Measurements from ENCODE around the gene PTPN7. TPM values are rescaled to one million over a fixed set of nuclear protein-coding genes. Genes with fewer than 3 reads are reported as not detected.
"Not testable (repeated sequence)": the region's sequence is repeated elsewhere in the genome, so short reads cannot be mapped to it uniquely, and the experiment has no call there.

The PTPN7 gene
- total RNA-seq, 1 donor from 2014 or later = 1.3 TPM

DNA sequence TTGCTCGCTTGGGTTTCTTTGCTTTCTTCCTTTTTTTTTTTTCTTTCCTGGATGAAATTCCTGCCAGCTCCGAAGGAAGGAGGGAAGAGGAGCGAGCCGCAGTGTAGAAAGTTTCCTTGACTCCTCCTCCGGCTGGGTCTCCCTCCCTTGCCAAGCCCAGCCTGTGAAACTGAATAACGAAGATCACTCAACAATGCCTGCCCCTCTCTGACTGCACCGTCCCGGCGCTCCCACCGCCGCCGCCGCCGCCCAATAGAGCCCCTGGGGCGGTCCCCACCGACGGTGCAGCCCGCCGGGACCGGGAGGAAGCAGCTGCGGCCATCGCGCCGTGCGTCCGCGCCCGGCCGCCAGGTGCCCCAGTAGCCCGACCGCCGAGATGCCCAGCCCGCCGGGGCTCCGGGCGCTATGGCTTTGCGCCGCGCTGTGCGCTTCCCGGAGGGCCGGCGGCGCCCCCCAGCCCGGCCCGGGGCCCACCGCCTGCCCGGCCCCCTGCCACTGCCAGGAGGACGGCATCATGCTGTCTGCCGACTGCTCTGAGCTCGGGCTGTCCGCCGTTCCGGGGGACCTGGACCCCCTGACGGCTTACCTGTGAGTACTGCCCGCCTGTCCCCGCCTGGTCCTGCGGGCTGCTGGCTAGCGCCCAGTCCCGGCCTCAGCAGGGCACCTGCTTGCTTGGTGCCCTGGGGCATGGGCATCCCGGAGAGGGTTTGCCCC lies 33.4 kb upstream of the PTPN7 start, which contains the start of gene LGR6:
TSS of gene LGR6 (plus strand) at position 186 of the 714 bp plus-strand sequence. CDS start at position 377, 191 bp downstream.
- Mint-ChIP-seq H3K27me3 (ENCODE audit: unreplicated experiment) (peaks cover 15% of the 10 kb centered on the region), H3K36me3 (ENCODE audit: low read depth, unreplicated experiment) (no peaks in the 10 kb centered on the region), H3K27ac (ENCODE audit: unreplicated experiment) (no peak within 1 kb of the TSS), H3K9me3 (ENCODE audit: unreplicated experiment) (no peaks in the 10 kb centered on the region), H3K4me1 (ENCODE audit: unreplicated experiment) (peaks cover 2% of the 10 kb centered on the region), H3K4me3 (ENCODE audit: unreplicated experiment) (no peak within 1 kb of the TSS)
- TF ChIP-seq, protein P1, sequence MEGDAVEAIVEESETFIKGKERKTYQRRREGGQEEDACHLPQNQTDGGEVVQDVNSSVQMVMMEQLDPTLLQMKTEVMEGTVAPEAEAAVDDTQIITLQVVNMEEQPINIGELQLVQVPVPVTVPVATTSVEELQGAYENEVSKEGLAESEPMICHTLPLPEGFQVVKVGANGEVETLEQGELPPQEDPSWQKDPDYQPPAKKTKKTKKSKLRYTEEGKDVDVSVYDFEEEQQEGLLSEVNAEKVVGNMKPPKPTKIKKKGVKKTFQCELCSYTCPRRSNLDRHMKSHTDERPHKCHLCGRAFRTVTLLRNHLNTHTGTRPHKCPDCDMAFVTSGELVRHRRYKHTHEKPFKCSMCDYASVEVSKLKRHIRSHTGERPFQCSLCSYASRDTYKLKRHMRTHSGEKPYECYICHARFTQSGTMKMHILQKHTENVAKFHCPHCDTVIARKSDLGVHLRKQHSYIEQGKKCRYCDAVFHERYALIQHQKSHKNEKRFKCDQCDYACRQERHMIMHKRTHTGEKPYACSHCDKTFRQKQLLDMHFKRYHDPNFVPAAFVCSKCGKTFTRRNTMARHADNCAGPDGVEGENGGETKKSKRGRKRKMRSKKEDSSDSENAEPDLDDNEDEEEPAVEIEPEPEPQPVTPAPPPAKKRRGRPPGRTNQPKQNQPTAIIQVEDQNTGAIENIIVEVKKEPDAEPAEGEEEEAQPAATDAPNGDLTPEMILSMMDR (IDR thresholded peaks at IDR 0.05; ENCODE audit: unreplicated experiment) = no peak
- DNase-seq (ENCODE audit: low spot score) = peak; percentile 42

DNA sequence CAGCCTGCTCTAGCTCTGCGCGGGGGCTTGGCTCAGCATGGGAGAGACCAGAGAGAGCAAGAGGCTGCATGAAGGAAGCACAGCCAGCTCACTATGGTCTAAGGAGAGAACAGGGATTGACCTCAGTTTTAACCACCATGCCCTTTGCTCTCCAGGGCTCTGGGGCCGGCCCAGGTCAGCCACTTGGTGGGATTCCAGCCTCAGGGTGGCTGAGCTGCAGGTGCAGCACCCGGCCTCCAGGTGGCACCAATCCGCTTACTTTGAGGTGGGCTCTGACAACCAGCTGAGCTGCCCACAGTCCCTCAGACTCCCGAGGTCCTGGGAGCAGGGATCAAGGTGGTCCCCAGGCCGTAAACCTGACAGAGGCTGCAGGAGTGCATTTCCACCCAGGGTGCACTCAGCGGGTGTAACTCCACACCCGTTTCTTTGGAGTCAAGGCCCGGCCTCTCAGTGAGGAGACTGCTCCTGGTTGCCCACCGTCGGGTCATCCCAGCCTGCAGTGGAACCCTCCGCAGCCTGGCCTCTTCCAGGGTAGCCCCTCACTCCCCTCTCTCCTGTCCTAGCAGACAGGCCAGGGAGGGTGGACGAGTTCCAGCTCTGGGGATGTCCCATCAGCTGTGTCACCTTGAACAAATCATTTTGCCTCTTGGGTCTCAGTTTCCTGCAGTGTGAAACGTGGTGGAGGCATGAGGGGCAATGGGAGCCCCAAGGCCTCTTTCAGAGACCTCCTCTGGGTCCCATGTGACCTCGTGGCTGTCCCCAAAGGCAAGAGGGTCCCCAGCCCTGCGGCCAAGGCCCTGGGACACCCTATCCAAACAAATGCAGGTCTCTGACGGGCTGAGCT lies 32.6 kb upstream of the PTPN7 start:
- TF ChIP-seq, protein P1 (IDR thresholded peaks at IDR 0.05; ENCODE audit: unreplicated experiment) = peak; percentile 90
- Mint-ChIP-seq H3K27me3 (ENCODE audit: unreplicated experiment) (peaks cover 17% of the 10 kb centered on the region), H3K27ac (ENCODE audit: unreplicated experiment) (no peak overlapping the region), H3K9me3 (ENCODE audit: unreplicated experiment) (no peaks in the 10 kb centered on the region), H3K4me1 (ENCODE audit: unreplicated experiment) (peaks cover 2% of the 10 kb centered on the region), H3K4me3 (ENCODE audit: unreplicated experiment) (no peak overlapping the region), H3K36me3 (ENCODE audit: low read depth, unreplicated experiment) (no peaks in the 10 kb centered on the region)
- peak; percentile 84 for DNase-seq (ENCODE audit: low spot score)

DNA sequence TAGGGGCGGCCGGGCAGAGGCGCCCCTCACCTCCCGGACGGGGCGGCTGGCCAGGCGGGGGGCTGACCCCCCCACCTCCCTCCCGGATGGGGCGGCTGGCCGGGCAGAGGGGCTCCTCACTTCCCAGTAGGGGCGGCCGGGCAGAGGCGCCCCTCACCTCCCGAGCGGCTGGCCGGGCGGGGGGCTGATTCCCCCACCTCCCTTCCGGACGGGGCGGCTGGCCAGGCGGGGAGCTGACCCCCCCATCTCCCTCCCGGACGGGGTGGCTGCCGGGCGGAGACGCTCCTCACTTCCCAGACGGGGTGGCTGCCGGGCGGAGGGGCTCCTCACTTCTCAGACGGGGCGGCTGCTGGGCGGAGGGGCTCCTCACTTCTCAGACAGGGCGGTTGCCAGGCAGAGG lies 31.0 kb upstream of the PTPN7 start:
- DNase-seq (ENCODE audit: low spot score); H3K36me3 Mint-ChIP-seq (ENCODE audit: low read depth, unreplicated experiment); H3K27ac Mint-ChIP-seq (ENCODE audit: unreplicated experiment); H3K4me1 Mint-ChIP-seq (ENCODE audit: unreplicated experiment); H3K4me3 Mint-ChIP-seq (ENCODE audit: unreplicated experiment); H3K9me3 Mint-ChIP-seq (ENCODE audit: unreplicated experiment): not testable (repeated sequence)
- peaks cover 17% of the 10 kb centered on the region for H3K27me3 Mint-ChIP-seq (ENCODE audit: unreplicated experiment)

DNA sequence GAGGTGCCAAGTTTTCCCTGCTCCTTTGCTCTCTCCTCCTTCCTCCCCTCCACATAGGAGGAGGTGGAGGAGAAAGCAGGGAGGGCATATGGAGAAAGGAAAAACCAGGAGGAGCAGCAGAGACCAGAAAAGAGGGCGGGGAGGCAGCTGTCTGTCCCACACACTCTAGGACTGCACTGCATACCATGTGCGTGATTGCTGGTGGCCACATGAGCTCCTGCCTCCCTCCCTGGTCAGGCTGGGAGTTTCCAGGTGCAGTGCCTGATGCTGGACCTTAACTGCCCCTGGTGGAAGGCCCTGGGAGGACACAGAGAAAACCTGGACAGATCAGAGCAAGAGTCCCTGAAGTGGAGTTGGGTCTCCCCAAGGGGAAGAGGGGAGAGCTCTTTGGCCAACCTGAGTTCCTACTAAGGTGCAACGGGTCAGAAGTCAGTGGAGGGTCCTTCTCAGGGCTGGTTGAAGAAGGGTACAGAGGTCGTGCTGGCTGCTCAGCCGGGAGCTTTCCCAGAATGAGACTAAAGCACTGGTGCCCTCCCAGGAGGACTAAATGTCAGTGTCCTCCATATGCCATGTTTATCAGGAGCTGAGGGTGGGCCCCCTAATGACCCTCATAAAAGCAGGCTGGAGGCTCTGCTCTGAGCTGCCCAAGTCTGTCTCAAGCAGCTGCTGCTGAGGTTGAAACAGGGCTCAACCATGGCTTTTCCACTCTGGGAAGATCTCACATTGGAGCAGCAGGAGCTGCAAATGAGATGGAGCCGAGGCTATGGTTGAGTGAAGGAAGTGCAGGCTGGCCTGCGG lies 29.7 kb upstream of the PTPN7 start:
- DNase-seq (ENCODE audit: low spot score) = peak; percentile 39
- H3K36me3 Mint-ChIP-seq (ENCODE audit: low read depth, unreplicated experiment) = no peaks in the 10 kb centered on the region
- H3K27me3 Mint-ChIP-seq (ENCODE audit: unreplicated experiment) = peaks cover 21% of the 10 kb centered on the region

More for the DNA sequence above, 29.7 kb upstream of the PTPN7 start:
- Mint-ChIP-seq H3K27ac (ENCODE audit: unreplicated experiment) (no peak overlapping the region), H3K9me3 (ENCODE audit: unreplicated experiment) (no peaks in the 10 kb centered on the region), H3K4me3 (ENCODE audit: unreplicated experiment) (no peak overlapping the region), H3K4me1 (ENCODE audit: unreplicated experiment) (peaks cover 2% of the 10 kb centered on the region)
- TF ChIP-seq, protein P1 (IDR thresholded peaks at IDR 0.05; ENCODE audit: unreplicated experiment) = no peak
